Measurements from ENCODE around the gene ZC4H2.
"Not testable (repeated sequence)": the region's sequence is repeated elsewhere in the genome, so short reads cannot be mapped to it uniquely, and the experiment has no call there.

Gene ZC4H2

GRCh38 chrX:64975989-64976672, at the start of gene ZC4H2:
Gene ZC4H2, minus strand, starts transcription at chrX:64976450. Its CDS starts 73 bp downstream, at chrX:64976377.
- H3K4me3 ChIP-seq (ENCODE audit: low read depth, low read length), result peak within 1 kb of the TSS; percentile 66
- in situ Hi-C loops (cut with HindIII; ENCODE audit: low sequenced_read_pairs), result no loop called here
- TF ChIP-seq, protein P1, sequence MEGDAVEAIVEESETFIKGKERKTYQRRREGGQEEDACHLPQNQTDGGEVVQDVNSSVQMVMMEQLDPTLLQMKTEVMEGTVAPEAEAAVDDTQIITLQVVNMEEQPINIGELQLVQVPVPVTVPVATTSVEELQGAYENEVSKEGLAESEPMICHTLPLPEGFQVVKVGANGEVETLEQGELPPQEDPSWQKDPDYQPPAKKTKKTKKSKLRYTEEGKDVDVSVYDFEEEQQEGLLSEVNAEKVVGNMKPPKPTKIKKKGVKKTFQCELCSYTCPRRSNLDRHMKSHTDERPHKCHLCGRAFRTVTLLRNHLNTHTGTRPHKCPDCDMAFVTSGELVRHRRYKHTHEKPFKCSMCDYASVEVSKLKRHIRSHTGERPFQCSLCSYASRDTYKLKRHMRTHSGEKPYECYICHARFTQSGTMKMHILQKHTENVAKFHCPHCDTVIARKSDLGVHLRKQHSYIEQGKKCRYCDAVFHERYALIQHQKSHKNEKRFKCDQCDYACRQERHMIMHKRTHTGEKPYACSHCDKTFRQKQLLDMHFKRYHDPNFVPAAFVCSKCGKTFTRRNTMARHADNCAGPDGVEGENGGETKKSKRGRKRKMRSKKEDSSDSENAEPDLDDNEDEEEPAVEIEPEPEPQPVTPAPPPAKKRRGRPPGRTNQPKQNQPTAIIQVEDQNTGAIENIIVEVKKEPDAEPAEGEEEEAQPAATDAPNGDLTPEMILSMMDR (IDR thresholded peaks at IDR 0.05; ENCODE audit: low read depth, low read length), result no peak
- DNase-seq (ENCODE audit: low read depth, low spot score), result peak; percentile 81

DNA sequence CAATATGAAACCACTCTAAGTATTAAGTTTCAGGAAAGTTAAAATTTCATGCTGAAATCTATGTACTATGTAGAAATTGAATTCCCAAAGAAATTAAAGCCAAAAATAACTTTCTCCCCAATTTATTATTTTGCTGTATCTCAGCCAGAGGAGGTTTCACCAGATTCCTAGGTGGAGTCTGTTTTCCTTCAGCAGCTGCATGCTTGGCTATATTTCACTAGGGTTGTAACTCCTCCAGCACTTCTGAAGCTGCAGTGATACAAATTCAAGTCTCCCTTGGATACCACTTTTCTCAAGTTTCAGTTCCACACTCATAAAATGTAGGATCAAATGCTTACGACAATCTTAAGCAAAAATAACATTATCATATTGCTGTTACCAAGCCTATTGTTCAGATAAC, 41.2 kb upstream of the ZC4H2 start:
- in situ Hi-C loops (cut with HindIII; ENCODE audit: low sequenced_read_pairs), result no loop called here
- no peak for DNase-seq (ENCODE audit: low read depth, low spot score)
- no peak overlapping the region for H3K4me3 ChIP-seq (ENCODE audit: low read depth, low read length)
- TF ChIP-seq, protein P1 (IDR thresholded peaks at IDR 0.05; ENCODE audit: low read depth, low read length), result no peak

DNA sequence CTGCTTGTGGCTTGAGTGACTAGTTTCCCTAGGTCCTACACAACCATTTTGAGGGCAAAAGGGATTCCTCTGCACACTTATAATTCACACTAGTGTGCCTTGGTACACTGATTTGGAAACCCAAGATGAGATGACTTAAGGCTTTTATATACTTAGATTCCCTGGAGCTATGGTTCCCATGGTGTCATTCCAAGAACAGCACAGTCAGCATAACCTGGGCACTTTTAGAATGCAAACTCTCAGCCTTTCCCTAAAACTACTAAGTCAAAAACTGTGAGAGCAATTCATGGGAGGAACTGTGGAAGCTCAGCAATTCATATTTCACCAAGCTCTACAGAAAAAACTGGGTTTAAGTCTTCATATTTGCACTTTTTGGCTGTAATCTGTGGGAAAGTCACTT, 38.0 kb upstream of the ZC4H2 start:
- TF ChIP-seq, protein P1 (IDR thresholded peaks at IDR 0.05; ENCODE audit: low read depth, low read length), result no peak
- in situ Hi-C loops (cut with HindIII; ENCODE audit: low sequenced_read_pairs), result no loop called here
- no peak for DNase-seq (ENCODE audit: low read depth, low spot score)
- H3K4me3 ChIP-seq (ENCODE audit: low read depth, low read length), result no peak overlapping the region

DNA sequence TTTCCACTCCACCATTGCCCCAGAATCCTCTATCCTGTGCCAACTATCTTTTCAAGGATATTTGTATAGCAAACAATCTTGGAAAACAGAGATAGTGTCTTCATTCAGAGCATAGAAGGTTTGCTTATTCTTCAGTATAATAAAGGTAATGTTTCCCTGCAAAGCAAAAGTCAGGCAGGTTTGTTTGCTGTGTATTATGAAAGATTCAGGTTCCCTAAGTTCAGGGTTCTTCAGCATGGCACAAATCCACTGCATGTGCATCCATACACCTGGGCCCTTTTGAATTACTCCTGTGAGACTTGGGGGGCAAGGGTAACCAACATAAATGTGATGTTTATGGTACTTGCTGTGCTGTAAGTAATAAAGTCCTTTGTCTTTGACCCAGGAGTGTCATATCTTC, 33.2 kb upstream of the ZC4H2 start:
- H3K4me3 ChIP-seq (ENCODE audit: low read depth, low read length), result no peak overlapping the region
- DNase-seq (ENCODE audit: low read depth, low spot score), result no peak
- TF ChIP-seq, protein P1 (IDR thresholded peaks at IDR 0.05; ENCODE audit: low read depth, low read length), result no peak
- in situ Hi-C loops (cut with HindIII; ENCODE audit: low sequenced_read_pairs), result no loop called here

GRCh38 chrX:65002208-65002607, 26.0 kb upstream of the ZC4H2 start:
- H3K4me3 ChIP-seq (ENCODE audit: low read depth, low read length); in situ Hi-C loops (cut with HindIII; ENCODE audit: low sequenced_read_pairs); DNase-seq (ENCODE audit: low read depth, low spot score): not testable (repeated sequence)

GRCh38 chrX:64996805-64997204, 20.6 kb upstream of the ZC4H2 start:
- DNase-seq (ENCODE audit: low read depth, low spot score), result no peak
- in situ Hi-C loops (cut with HindIII; ENCODE audit: low sequenced_read_pairs), result no loop called here
- no peak overlapping the region for H3K4me3 ChIP-seq (ENCODE audit: low read depth, low read length)
- TF ChIP-seq, protein P1 (IDR thresholded peaks at IDR 0.05; ENCODE audit: low read depth, low read length), result no peak

GRCh38 chrX:64994131-64994798, 18.0 kb upstream of the ZC4H2 start:
- no peak for DNase-seq (ENCODE audit: low read depth, low spot score)
- TF ChIP-seq, protein P1 (IDR thresholded peaks at IDR 0.05; ENCODE audit: low read depth, low read length), result no peak
- in situ Hi-C loops (cut with HindIII; ENCODE audit: low sequenced_read_pairs), result no loop called here
- H3K4me3 ChIP-seq (ENCODE audit: low read depth, low read length), result no peak overlapping the region
